Subcutaneous abdominal adipose tissue (tissue), 5 donors: ENCODE data around the gene OLFM1.

Experiments used
- H3K27ac ChIP-seq: one replicate; pipeline ENCODE4 v1.7.0; 2013; ENCODE audit warnings: low read depth, mild to moderate bottlenecking, inconsistent platforms, low read length, moderate library complexity
- H3K27me3 ChIP-seq, 5 donors: one replicate each; pipeline ENCODE4 v1.7.0; 2013; ENCODE audit warnings: low read length in 5 of 5, inconsistent platforms in 1 of 5; ENCODE audit not compliant: control insufficient read depth in 5 of 5, insufficient read depth in 4 of 5
- H3K36me3 ChIP-seq, 5 donors: one replicate each; pipeline ENCODE4 v1.7.0; 2013; ENCODE audit warnings: low read length in 5 of 5; ENCODE audit not compliant: control insufficient read depth in 5 of 5, insufficient read depth in 5 of 5
- H3K4me1 ChIP-seq, 5 donors: one replicate each; pipeline ENCODE4 v1.7.0; 2013; ENCODE audit warnings: low read length in 5 of 5, mild to moderate bottlenecking in 3 of 5, moderate library complexity in 1 of 5; ENCODE audit not compliant: control insufficient read depth in 5 of 5, insufficient read depth in 5 of 5
- H3K4me3 ChIP-seq, 5 donors: one replicate each; pipeline ENCODE4 v1.7.0; 2013; ENCODE audit warnings: low read length in 5 of 5, low read depth in 1 of 5
- H3K9ac ChIP-seq, 5 donors: one replicate each; pipeline ENCODE4 v1.7.0; 2013; ENCODE audit warnings: low read length in 5 of 5, mild to moderate bottlenecking in 4 of 5, moderate library complexity in 3 of 5
- H3K9me3 ChIP-seq, 5 donors: one replicate each; pipeline ENCODE4 v1.7.0; 2013; ENCODE audit warnings: low read length in 5 of 5; ENCODE audit not compliant: control insufficient read depth in 5 of 5
- donor health status: healthy.
- donor health status: healthy.
- donor health status: healthy.
- donor health status: healthy.
- donor health status: healthy.

The OLFM1 gene

DNA sequence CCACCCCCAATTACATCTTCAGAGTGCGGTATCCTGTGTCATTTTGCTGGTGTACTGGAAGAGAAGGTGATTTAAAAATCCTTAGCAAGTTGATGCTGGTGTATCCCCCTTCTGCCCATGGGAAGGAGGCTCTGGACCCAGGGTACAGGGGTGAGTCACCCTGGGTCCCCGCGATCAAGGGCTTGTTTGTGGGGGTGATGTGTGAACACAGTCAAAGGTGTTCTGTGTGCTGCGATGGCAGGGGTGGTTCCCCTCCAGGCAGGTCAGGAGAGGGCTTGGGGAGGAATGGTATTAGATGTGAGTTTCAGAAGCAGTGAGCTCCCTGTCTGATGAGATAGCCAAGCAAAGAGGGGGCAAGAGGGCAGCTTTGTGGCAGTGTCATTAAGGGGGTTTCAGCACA lies 28.9 kb downstream of the OLFM1 start:
- H3K27ac ChIP-seq = no peak overlapping the region
- peaks cover 0 to 6% (median 0%) of the 10 kb centered on the region in 5 donors for H3K27me3 ChIP-seq
- peaks cover 0 to 7% (median 6%) of the 10 kb centered on the region in 5 donors for H3K36me3 ChIP-seq
- no peak overlapping the region for H3K9ac ChIP-seq
- no peaks in the 10 kb centered on the region for H3K4me1 ChIP-seq
- H3K9me3 ChIP-seq = peaks cover 0 to 5% (median 0%) of the 10 kb centered on the region in 5 donors
- no peak overlapping the region for H3K4me3 ChIP-seq

- Histone ChIP-seq H3K9me3 (peaks cover 0 to 5% (median 0%) of the 10 kb centered on the region in 5 donors), H3K4me1 (no peaks in the 10 kb centered on the region), H3K4me3 (no peak overlapping the region), H3K27me3 (peaks cover 0 to 6% (median 0%) of the 10 kb centered on the region in 5 donors), H3K27ac (no peak overlapping the region), H3K9ac (no peak overlapping the region), H3K36me3 (peaks cover 0 to 7% (median 6%) of the 10 kb centered on the region in 5 donors)
Measured at GRCh38 chr9:135116881-135117280, 29.4 kb downstream of the OLFM1 start.

DNA sequence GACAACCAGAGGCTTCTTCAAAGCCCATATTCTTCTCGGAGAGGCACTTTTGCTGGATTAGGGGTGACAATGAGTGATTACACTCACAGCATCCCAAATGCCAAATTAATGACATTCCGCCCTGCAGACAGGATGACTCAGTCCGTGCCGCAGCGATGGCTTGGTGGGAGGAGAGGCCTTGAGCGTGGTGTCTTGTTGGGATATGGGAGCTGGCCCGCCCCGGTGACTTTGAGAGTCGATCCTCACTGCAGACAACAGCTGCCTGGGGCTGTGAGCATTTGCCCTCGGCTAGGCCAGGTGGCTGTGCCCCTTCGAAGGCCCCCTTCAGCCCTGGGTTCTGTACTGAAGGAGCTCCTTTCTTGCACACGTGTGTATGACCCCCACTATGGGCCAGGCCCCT lies 29.8 kb downstream of the OLFM1 start:
- Histone ChIP-seq H3K9ac (no peak overlapping the region), H3K36me3 (peaks cover 0 to 9% (median 6%) of the 10 kb centered on the region in 5 donors), H3K27me3 (peaks cover 0 to 5% (median 0%) of the 10 kb centered on the region in 5 donors), H3K4me3 (no peak overlapping the region), H3K27ac (no peak overlapping the region), H3K4me1 (no peaks in the 10 kb centered on the region), H3K9me3 (peaks cover 0 to 5% (median 0%) of the 10 kb centered on the region in 5 donors)

DNA sequence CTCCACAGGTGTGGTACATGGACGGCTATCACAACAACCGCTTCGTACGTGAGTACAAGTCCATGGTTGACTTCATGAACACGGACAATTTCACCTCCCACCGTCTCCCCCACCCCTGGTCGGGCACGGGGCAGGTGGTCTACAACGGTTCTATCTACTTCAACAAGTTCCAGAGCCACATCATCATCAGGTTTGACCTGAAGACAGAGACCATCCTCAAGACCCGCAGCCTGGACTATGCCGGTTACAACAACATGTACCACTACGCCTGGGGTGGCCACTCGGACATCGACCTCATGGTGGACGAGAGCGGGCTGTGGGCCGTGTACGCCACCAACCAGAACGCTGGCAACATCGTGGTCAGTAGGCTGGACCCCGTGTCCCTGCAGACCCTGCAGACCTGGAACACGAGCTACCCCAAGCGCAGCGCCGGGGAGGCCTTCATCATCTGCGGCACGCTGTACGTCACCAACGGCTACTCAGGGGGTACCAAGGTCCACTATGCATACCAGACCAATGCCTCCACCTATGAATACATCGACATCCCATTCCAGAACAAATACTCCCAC lies 32.1 kb downstream of the OLFM1 start:
- Histone ChIP-seq H3K27me3 (peaks cover 0 to under 1% (median 0%) of the 10 kb centered on the region in 5 donors), H3K4me1 (no peaks in the 10 kb centered on the region), H3K27ac (no peak overlapping the region), H3K4me3 (no peak overlapping the region), H3K36me3 (peaks cover 0 to 9% (median 6%) of the 10 kb centered on the region in 5 donors), H3K9ac (no peak overlapping the region), H3K9me3 (peaks cover 0 to 5% (median 0%) of the 10 kb centered on the region in 5 donors)

DNA sequence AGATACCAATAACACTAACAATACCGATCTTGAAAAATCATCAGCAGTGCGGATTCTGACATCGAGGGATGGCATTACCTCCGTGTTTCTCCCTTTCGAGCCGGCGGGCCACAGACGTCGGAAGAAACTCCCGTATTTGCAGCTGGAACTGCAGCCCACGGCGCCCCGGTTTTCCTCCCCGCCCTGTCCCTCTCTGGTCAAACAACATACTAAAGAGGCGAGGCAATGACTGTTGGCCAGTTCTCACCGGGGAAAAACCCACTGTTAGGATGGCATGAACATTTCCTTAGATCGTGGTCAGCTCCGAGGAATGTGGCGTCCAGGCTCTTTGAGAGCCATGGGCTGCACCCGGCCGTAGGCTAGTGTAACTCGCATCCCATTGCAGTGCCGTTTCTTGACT lies 32.8 kb downstream of the OLFM1 start:
- peaks cover 0 to 6% (median 4%) of the 10 kb centered on the region in 5 donors for H3K27me3 ChIP-seq
- H3K36me3 ChIP-seq = peaks cover 0 to 9% (median 6%) of the 10 kb centered on the region in 5 donors
- no peak overlapping the region for H3K4me3 ChIP-seq
- H3K9me3 ChIP-seq = peaks cover 0 to 5% (median 0%) of the 10 kb centered on the region in 5 donors
- H3K9ac ChIP-seq = no peak overlapping the region
- no peak overlapping the region for H3K27ac ChIP-seq
- H3K4me1 ChIP-seq = no peaks in the 10 kb centered on the region

DNA sequence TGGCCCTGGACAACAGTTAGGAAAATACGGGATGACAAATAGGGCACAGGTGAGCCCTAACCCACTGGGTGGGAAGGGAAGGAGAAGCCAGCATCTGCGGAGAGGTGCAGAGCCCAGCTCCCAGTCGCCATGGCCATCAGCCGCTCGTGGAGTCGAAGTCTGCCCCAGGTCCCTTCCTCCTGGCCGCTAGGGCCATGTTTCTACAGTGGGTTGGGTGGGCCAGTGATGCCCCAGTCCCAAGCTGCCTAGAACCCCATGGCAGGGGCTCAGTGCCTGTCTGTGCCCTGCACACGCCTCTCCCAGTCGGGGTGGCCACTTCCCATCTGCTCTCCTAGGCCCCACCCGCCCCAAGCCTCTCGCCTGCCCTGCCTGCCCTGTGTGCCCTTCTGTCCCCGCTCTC lies 34.8 kb downstream of the OLFM1 start:
- peaks cover 7 to 11% (median 8%) of the 10 kb centered on the region in 5 donors for H3K27me3 ChIP-seq
- peaks cover 0 to 9% (median 6%) of the 10 kb centered on the region in 5 donors for H3K36me3 ChIP-seq
- no peak overlapping the region for H3K4me3 ChIP-seq
- H3K9me3 ChIP-seq = peaks cover 0 to 5% (median 0%) of the 10 kb centered on the region in 5 donors
- H3K27ac ChIP-seq = no peak overlapping the region
- no peak overlapping the region for H3K9ac ChIP-seq
- no peaks in the 10 kb centered on the region for H3K4me1 ChIP-seq

DNA sequence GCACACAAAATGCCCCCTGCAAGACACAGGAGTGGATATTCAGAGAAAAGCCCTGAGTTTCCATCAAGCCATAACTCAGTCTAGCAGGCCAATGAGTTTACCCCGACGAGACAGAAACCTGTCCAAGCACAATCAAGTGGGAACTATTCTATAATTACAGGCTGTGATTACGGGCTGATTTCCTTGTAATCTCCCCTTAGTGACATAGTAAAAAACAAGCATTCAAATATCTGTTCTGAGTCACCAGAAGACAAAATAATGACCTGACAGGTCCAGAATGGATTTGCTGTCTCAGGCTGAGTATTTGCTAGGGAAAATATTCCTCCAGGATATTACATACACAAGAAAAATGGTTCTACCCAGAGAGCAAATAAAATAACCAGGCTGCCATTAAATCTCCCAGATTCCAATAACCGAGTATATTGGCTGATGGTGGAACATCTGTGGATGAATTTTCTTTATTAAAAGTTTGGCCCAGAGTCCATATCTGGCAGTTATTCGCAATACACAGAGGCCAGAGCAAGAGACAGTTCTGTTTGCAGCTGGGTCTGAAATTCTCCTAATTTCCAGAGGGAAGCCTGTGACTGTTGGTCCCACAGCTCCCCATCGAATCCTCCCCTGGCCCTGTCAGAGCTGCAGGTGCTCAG lies 35.8 kb downstream of the OLFM1 start:
- no peak overlapping the region for H3K9ac ChIP-seq
- H3K9me3 ChIP-seq = peaks cover 0 to 5% (median 0%) of the 10 kb centered on the region in 5 donors
- H3K36me3 ChIP-seq = peaks cover 0 to 9% (median 6%) of the 10 kb centered on the region in 5 donors
- no peaks in the 10 kb centered on the region for H3K4me1 ChIP-seq
- no peak overlapping the region for H3K4me3 ChIP-seq
- peaks cover 8 to 18% (median 12%) of the 10 kb centered on the region in 5 donors for H3K27me3 ChIP-seq
- no peak overlapping the region for H3K27ac ChIP-seq

GRCh38 chr9:135123773-135124134 lies 36.3 kb downstream of the OLFM1 start:
- no peak overlapping the region for H3K27ac ChIP-seq
- peaks cover 0 to 9% (median 6%) of the 10 kb centered on the region in 5 donors for H3K36me3 ChIP-seq
- no peaks in the 10 kb centered on the region for H3K4me1 ChIP-seq
- peaks cover 8 to 18% (median 15%) of the 10 kb centered on the region in 5 donors for H3K27me3 ChIP-seq
- peaks cover 0 to 5% (median 0%) of the 10 kb centered on the region in 5 donors for H3K9me3 ChIP-seq
- H3K4me3 ChIP-seq = no peak overlapping the region
- H3K9ac ChIP-seq = no peak overlapping the region

GRCh38 chr9:135126451-135127187 lies 39.2 kb downstream of the OLFM1 start:
- no peak overlapping the region for H3K27ac ChIP-seq
- H3K4me1 ChIP-seq = peaks cover 0 to 5% (median 0%) of the 10 kb centered on the region in 5 donors
- peaks cover 11 to 30% (median 24%) of the 10 kb centered on the region in 5 donors for H3K27me3 ChIP-seq
- no peaks in the 10 kb centered on the region for H3K9me3 ChIP-seq
- peaks cover 0 to 2% (median 0%) of the 10 kb centered on the region in 5 donors for H3K36me3 ChIP-seq
- H3K9ac ChIP-seq = no peak overlapping the region
- H3K4me3 ChIP-seq = no peak overlapping the region
